K562 (cell line): ENCODE data around the gene MYO1E.

ENCODE experiments used
- CTCF ChIP-seq, 3 experiments: IDR thresholded peaks in 2 of 3; conservative IDR thresholded peaks in 1 of 3; 2 replicates each; pipeline ENCODE4 v1.5.1; 2011 to 2012; ENCODE audit warnings: low read length in 3 of 3, mild to moderate bottlenecking in 3 of 3, control low read depth in 2 of 3, improper control_type of control experiment in 1 of 3, inconsistent platforms in 1 of 3, low read depth in 1 of 3, mixed read lengths in 1 of 3, moderate library complexity in 1 of 3; ENCODE audit not compliant: insufficient read depth in 2 of 3
- RFX5 ChIP-seq: IDR thresholded peaks from 2 replicates; pipeline ENCODE4 v1.6.1; 2011; ENCODE audit warnings: low read depth, mild to moderate bottlenecking, improper control_type of control experiment, low read length
- TF ChIP-seq, protein P1 (sequence below), 2 experiments: IDR thresholded peaks; 2 replicates each; pipeline ENCODE4 v1.6.1; 2012; ENCODE audit warnings: improper control_type of control experiment in 2 of 2, low read depth in 2 of 2, low read length in 2 of 2, borderline replicate concordance in 1 of 2

DNA sequence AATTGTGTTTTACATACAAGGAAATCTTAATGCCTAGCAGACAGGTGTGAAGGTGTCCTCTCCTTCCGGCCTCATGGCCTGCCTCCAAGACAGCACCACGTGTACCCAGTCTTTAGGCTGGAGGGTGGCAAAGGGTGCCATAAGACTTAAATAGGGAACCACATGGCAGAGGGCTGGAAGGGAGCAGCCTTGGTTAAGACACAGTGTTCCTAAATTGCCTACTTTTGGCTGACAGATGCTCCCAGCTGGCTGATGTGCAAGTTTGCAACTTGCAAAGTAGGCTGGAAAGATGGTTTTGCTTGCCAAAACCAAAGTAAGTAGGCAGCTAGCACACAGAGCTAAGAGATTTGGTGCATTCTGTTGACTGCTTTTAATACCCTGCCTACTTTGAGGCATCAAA, 222.5 kb downstream of the MYO1E start:
- TF ChIP-seq CTCF (IDR thresholded peaks at IDR 0.05 in 2 of 3, conservative IDR thresholded peaks at IDR 0.05 in 1 of 3; ENCODE audit: insufficient read depth in 2 of 3, low read depth in 1 of 3, low read length in 3 of 3), result no peak
- TF ChIP-seq RFX5, result no peak
- TF ChIP-seq, protein P1, sequence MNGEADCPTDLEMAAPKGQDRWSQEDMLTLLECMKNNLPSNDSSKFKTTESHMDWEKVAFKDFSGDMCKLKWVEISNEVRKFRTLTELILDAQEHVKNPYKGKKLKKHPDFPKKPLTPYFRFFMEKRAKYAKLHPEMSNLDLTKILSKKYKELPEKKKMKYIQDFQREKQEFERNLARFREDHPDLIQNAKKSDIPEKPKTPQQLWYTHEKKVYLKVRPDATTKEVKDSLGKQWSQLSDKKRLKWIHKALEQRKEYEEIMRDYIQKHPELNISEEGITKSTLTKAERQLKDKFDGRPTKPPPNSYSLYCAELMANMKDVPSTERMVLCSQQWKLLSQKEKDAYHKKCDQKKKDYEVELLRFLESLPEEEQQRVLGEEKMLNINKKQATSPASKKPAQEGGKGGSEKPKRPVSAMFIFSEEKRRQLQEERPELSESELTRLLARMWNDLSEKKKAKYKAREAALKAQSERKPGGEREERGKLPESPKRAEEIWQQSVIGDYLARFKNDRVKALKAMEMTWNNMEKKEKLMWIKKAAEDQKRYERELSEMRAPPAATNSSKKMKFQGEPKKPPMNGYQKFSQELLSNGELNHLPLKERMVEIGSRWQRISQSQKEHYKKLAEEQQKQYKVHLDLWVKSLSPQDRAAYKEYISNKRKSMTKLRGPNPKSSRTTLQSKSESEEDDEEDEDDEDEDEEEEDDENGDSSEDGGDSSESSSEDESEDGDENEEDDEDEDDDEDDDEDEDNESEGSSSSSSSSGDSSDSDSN (IDR thresholded peaks at IDR 0.05; ENCODE audit: borderline replicate concordance in 1 of 2, low read depth in 2 of 2, low read length in 2 of 2), result no peak
